Measurements from ENCODE around the gene MYO3B.

GRCh38 chr2:170335351-170335750, 157.4 kb downstream of the MYO3B start:
- no peak for TF ChIP-seq EZH2 (optimal IDR thresholded peaks at IDR 0.05; ENCODE audit: low read depth, low read length)
- TF ChIP-seq EZH2phosphoT487 (IDR thresholded peaks at IDR 0.05; ENCODE audit: low read length): no peak
- TF ChIP-seq CTCF (IDR thresholded peaks at IDR 0.05; ENCODE audit: low read length): no peak
